HG03097 (cell line): ENCODE measurements around the gene SIK3.

Experiments
- ATAC-seq: cut with Tn5 transposase; IDR thresholded peaks from one replicate; pipeline ENCODE4 v1.9.1; 2021; ENCODE audit not compliant: unreplicated experiment, low FRiP score

The SIK3 gene

DNA sequence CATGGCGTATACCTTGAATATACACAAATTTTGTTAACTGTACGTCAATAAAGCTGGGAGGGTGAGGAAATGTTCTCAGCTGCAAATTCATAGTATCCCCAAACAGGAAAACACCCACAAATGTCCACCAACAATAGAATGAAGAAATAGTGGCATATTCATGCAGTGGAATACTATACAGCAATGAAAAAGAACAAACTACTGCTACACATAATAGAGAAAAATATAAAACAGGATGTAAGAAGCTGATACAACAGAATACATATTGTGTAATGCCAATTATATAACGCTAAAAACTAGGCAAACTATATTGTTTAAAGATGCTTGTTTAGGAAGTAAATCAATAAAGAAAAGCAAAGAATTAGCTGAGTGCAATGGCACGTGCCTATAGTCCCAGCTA is 81.5 kb downstream of the SIK3 start:
- no peak for ATAC-seq

DNA sequence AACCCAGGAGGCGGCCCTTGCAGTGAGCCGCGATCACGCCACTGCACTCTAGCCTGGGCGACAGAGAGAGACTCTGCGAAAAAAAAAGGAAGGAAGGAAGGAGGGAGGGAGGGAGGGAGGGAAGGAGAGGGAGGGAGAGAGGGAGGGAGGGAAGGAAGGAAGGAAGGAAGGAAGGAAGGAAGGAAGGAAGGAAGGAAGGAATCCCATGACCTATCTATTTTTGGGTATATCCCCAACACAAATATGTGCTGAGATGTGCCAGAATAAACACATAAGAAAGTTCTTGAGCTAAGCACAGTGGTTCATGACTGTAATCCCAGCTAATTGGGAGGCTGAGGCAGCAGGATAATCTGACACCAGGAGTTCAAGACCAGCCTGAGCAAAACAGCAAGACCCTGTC is 82.0 kb downstream of the SIK3 start:
- ATAC-seq = no peak

DNA sequence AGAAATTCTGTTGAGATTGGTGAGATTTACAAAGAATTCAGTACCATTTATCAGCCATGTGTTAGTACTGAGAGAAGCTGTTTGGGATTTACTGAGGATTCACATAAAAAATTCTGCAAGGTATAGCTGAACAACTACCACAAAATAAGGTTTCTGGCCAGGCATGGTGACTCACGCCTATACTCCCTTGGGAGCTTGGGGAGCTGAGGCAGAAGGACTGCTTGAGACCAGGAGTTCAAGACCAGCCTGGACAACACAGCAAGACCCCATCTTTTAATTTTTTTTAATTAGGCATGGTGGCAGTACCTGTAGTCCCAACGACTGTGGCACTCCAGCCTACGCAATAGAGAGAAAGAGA is 86.7 kb downstream of the SIK3 start:
- no peak for ATAC-seq

DNA sequence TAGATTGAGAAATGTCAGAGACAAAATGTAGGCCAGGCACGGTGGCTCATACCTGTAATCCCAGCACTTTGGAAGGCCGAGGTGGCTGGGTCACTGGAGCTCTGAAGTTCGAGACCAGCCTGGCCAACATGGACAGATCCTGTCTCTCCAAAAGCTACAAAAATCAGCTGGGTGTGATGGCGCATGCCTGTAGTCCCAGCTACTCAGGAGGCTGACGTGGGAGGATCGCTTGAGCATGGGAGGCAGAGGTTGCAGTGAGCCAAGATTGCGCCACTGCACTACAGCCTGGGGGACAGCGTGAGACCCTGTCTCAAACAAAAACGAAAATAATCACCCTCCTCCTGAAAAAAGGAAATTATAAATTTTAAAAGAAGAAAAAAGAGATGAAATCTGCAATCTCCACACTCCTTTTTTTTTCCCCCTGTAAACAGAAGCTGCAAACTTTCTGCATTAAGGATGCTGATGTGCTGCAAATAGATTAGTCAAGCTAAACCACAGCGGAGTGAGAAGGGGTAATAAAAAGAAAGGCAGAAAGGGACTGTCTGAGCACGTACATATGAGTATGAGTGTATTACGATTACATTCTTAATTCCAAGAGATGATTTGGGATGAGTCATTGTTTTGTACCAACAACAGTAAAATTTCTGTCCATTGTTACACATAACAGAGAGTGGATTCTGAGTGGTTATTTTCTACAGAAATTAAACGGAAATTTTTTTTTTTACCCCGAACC is 87.3 kb downstream of the SIK3 start:
- no peak for ATAC-seq

DNA sequence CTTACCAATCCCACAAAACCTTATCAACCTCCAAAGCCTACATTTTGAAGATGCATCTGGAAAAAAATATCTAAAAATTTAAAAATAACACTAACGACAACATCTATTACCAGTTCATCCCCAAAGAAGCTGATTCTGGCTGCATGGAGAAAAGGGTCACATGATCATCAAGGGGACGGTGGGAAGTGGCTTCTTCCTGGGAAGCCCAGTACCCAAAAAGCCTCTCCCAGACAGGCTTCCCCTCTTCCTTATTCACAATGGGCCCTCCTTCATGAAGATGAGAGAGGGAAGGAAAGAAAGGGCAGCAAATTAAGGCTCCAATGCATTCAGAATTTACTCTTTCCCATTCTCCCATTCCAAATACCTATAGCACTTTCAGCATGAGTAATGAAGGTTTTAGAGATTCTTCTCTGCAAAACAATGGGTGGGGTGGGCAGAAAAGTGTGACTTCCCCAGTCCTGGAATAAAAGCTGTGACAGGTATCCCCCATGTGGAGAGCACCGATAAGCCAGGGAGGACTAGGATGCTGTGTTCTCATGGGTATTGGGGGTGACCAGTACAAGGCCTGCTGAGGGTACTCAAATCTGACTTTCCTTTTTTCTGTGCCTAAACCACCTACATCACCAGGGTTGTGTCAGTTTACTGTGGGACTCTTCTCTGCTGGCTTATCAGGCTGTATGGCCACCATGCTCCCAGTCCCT is 88.2 kb downstream of the SIK3 start:
- no peak for ATAC-seq

DNA sequence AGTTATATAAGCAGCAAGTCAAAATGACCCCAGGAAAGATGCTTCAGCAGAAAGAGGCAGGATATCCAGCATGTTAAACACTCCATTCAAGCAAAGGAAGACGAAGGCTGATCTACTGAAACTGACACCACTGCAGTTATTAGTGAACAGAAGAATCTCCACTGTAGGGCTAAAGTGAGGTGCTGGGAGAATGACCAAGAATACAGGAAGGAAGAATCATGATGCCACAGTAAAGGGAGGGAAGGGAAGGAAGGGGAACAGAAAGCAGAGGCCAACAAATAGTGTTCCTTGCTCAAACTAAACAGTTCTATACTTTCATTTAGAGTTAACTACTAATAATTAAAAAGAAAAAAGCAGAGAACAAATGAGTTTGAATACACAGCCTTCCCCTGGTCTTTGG is 92.5 kb downstream of the SIK3 start:
- ATAC-seq = no peak

DNA sequence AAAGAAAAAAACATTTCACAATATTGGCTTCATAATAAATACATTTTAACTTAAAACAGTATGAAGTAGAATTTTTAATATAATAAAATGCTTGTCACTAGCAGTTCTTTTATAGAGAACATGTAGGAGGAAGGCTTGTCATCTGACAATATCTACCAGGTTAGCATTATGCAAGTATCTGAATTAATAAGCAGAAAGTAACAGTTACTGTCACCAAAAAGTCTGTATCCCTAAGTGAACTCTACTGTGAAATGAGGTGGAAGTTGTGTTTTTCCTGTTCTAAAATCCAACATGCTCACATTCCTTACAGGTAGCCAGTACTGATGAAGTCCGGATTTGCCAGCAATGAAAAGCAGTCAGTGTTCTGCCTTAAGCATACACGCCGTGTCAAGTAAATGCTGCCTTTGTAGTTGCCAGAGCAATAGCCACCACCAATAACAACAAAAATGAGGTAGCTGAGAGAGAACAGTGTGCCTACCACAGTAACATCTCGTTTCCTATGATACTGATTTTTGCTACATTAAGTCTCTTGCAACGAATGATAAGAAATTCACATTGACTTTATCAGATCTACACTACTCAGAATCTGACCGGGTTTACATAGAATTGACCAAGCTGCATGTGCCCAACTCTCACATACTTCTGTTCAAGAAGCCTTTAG is 95.5 kb downstream of the SIK3 start:
- ATAC-seq = no peak

DNA sequence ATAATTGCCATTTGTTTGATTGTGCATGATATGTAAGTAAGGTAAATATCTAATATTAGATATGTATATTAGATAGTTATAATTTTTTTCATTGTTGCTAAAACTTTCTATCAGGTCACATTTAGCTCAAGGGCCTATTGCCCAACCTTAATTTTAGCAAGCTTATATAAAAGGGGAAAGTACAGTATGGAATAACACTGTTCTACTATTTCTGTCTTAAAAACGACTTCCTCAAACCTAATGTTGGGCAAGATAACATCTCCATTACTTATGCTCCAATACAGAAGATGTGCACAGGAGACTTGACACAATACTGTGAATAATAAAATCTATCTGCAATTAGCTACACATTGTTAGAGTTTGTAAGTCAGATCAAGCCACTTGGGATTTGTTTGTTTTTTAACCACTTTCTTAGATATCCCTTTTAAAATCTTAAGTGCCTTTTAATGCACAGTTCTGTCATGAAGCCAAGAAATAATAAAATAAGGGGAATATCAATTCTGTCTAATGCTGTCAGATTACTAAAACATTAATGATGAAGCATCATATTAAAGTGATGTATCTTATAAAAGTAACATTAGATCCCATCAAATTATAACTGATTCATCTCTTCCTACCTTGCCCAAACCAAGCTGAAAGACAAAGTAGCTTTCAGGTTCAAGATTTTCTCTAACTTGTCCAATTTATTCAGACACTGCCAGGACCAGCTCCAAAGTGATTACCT is 98.1 kb downstream of the SIK3 start:
- no peak for ATAC-seq

DNA sequence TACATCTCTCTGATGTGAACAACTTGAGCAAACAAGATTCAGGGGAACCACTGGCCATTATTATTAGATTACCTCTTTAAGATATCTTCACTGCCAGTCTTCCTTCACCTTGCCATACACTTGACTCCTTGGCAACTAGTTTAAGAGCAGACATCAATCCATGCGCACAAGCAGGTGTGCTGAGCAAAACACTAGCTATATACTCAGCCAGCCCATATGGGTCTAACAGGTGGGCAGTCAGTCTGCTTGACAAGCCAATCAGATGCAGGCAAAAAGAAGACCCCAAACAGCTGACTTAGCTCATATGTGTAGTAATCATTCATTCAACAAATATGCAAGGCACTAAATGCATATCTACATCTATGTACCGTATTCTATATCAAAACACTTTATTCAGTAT is 101.2 kb downstream of the SIK3 start:
- no peak for ATAC-seq

DNA sequence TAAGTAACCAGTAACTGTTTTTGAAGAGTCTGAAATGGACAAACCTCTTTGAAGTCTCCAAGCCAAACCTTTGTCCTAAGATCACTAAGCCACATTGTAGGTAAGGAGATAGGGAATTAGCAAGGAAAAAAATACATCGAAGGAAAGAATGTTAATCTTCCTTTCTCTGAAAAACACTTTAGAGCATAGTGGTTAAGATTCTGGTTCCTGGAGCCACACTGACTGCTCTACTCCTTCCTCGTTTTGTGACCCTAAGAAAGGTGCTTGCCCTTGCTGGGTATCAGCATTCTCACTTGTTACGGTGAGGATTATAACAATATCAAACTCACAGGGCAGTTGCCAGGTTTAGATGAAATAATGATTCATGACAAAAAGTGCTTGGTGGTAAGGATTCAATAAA is 104.0 kb downstream of the SIK3 start:
- ATAC-seq = no peak

DNA sequence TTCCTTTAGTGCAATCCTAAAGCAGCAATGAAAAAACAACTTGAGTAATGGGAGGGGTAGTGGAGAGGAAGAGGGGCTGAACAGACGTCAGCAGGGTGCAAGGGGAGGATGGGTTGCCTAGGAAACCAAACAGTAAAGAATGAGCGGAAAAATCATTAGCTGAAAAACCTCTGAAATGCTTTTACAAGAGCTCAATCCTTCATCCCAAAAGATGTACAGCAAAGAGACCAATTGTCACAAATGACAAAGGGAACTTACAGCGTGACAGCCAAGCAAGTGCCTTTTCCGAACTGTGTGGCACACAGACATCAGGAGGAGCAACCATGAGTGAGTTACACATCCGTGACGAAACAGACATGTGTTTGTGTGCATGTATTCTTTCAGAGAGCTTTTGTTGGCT is 104.6 kb downstream of the SIK3 start:
- ATAC-seq = no peak

DNA sequence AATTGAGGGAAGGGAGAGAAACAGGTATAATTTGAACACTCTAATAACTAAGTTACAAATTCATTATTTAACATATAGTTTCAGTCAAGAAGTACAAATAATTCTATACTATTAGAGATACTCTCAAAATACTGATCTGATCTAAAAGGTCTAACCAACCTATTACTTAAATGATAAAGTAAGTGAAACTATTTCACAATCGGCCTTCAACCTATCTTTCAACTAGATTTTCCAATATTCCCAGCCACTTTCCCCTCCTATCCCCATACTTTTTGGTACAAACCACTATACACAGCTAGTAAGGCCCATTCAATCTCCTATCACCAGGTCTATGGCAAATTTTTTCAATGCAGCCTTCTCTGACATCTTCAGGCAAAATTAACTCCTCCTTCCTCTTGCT is 106.7 kb downstream of the SIK3 start:
- ATAC-seq = no peak

DNA sequence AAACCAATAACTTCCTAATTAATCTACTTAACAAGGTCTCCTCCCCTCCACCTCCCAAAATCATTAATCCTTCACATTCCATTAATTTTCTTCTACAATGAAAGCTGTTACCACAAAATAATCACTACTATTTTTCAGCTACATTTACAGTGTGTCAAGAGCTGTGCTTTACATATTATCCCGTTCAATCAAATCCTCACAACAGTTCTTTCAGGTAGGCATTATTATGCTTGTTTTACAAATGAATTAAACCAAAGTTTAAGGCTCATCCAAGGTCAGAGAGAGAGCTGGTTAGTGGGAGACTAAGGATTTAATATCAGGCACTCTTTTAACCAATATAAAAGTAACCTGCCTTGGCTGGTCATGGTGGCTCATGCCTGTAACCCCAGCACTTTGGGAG is 107.4 kb downstream of the SIK3 start:
- no peak for ATAC-seq

DNA sequence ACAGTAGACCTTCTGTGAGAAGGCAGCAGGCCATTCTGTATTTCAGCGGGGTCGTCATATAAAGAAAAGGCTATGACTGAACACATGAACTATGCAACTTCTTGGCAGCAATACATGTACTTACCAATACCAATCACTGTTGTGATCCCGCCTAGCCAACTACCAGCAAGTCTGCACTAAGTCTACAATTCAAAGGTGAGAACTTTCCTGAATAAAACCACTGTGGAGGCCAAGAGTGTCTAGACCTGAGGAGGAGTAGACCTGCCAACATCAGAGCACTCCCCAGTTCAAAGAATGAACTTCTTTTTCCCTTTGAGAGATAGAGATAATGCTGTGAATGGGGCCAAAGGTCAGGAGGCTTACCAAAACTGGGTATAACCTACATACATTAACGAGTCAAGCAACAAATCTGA is 108.2 kb downstream of the SIK3 start:
- ATAC-seq = no peak

DNA sequence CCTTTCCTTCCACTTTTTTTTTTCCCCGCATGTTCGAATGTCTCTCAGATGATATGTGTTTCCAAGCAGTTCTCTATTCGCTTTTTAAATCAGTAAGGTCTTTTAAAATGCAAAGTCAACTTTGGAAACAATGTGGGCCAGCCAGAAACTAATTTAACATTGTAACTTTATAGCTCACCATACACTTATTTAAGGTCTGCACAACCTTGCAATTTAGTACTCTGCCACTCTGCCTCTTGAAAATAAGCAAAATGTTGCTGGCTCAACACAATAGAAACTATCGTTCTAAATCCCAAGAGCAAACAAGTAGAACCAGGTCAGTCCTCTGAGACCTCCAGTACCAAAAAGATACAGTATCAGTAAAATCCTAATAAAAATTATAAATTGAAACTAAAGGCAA is 109.0 kb downstream of the SIK3 start:
- ATAC-seq = no peak

DNA sequence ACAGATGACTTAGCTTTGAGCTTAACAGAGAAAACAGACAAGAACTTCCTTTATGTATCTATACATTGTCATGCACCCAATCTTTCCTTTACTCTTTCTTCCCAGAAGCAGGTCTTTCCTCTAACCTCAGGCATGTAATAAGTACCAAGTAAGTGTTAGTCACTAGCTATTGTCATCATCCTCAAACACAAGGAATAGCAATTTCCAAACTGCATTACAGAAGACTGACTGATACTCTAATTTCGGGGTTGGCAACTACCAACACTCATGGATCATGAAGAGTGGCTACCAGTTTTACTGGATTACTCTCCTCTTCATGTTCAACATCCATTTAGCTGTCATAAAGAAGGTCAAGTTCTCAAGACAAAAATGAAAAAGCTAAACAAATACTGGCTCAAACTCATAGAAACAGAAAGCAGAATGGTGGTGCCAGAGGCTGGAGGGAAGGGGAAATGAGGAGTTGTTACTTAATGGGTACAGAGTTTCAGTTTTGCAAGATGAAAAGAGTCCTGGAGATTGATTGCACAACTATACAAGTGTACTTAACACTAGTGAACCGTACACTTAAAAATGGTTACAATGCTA is 111.6 kb downstream of the SIK3 start:
- peak; percentile 49 for ATAC-seq

DNA sequence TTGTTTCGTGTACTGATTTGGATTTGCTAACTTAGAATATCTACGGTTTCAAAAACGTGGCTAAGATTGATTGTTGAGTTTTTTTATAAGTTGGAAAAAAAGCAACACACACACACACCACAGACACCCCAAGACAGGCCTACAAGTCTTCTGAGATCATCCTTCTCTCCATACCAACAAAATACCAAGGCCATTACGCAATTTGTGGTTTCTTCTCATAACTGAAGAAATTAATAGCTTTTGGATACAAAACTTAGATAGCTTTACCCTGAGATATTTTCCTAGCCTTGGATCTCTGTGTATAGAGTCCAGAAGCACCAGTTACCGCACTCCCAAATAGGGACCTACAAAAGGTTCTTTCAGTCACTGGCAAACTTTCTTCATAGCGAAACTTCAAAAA is 113.6 kb downstream of the SIK3 start:
- ATAC-seq = no peak

DNA sequence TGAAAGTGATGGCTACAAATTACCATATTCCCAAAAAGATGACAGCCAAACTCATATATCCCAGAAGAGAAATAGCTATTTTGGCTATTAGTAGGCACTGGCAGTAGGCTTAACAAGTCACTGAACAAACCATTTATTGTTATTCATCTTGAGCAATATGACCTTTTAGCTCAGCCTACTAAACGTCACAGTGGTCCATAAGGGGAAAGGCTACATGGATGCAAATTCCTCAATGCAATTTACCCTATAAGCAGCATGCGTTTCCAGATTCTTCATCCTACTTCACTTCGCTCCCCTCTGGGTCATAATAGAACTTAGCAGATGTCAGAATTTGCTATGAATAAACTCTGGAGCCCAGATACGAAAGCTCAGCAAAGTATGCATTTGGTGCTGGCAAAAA is 114.0 kb downstream of the SIK3 start:
- ATAC-seq = no peak

DNA sequence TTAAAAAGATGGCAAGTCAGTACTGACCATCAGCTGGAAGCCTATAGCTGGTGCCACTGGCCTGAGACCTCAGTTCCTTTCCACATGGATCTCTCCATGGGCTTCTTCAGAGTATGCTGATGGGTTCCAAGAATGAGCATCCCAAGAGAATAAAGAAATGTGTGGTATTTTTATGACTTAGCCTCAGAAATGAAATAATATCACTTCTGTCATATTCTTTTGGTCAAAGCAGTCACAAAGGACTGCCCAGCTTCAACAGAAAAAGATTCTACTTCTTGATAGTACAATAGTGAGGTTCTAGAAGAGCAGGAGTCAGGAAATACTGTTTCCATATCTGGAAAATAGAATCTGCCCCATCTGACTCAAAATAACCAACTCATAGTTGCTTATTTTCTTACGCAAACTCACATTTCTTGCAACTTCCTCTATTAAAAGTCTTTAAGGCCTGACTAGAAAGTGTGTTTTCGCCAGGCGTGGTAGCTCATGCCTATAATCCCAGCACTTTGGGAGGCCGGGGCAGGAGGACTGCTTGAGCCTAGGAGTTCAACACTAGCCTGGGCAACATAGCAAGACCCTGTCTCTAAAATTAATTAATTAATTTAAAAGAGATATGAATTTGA is 116.9 kb downstream of the SIK3 start:
- ATAC-seq = no peak

DNA sequence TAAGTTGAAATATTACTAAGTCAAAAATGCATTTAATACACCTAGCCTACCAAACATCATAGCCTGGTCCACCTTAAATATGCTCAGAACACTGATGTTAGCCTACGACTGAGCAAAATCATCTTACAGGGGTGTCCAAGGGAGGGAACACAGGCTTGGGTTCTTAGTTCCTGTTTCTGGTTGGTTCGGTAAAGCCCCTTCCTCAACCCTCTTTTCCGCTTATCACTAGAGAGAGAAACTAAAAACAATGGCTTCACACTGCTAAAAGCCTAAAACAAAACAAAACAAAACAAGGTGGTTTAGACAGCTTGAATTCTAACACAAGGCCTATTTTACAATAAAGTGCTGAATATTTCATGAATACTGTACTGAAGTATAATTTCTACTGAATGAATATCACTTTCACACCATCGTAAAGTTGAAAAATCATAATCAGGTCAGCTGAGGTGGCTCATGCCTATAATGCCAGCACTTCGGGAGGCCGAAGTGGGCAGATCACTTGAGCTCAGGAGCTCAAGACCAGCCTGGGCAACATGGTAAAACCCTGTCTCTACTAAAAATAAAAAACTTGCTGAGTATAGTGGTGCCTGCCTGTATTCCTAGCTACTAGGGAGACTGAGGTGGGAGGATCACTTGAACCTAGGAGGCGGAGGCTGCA is 118.0 kb downstream of the SIK3 start:
- peak; percentile 81 for ATAC-seq
